Stimulated activated CD8-positive, alpha-beta memory T cell treated with anti-CD3 and anti-CD28 coated beads, Interleukin-7, amount 100 ng/mL, for 4 hours (primary cell): ENCODE results near the gene ADCY7.
A peak's percentile ranks its signal among the peaks of the same experiment; 100 is the strongest.

Source experiments
- DNase-seq, 2 donors: peaks; one replicate each; pipeline ENCODE4 v3.0.0-alpha.2; 2020; ENCODE audit warnings: low read depth in 2 of 2

ADCY7 gene

GRCh38 chr16:50282010-50282538, 15.7 kb downstream of the ADCY7 start:
- DNase-seq: peak; percentile 32 to 57

- DNase-seq: no peak
Measured at GRCh38 chr16:50282955-50283631, 16.7 kb downstream of the ADCY7 start.

GRCh38 chr16:50284131-50284911, 18.0 kb downstream of the ADCY7 start:
- DNase-seq: no peak

DNA sequence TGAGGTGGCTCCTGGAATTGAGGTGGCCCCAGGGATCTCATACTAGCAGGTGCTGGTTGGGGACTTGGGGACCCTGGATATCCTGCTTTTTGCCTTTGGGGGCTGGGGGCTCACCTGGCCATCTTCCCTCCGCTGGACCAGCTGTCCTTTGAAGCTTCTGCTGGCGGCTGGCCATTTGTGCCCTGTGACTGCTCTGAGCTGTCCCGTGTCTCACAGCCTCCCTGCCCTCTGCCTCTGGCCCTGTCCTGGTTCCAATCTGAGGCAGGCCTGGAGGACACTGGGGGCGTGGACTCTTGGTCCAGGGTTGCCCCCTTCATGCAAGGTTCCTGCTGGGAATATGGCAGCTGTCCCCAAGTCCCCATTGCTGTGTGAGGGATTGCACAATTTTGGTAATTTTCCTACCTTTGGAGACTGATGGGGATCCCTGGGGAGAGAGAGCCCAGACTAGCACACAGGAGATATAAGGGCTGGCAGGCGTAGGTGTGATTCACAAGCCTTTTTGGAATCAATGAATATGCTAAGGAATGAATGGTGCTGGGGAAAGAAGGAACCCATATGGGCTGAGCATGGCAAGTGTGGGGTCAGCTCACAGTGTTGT, 19.2 kb downstream of the ADCY7 start:
- DNase-seq: no peak

DNA sequence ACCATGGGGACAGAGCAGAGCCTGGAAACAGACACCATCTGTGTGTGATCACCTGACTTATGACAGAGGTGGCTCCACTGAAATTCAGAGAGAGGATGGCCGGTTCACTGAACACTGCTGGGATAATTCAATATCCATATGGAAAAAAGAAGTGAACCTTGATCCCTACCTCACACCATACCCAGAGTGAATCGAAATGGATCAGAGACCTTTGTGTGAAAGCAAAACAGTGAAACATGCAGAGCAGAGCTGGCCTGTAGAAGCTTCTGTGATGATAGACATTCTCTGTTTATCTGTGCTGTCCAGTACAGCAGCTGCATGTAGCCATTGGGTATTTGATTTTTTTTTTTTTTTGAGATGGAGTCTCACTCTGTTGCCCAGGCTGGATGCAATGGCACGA, 20.3 kb downstream of the ADCY7 start:
- DNase-seq: no peak

GRCh38 chr16:50288026-50288425, 21.7 kb downstream of the ADCY7 start:
- DNase-seq: no peak

- DNase-seq: no peak
Measured at GRCh38 chr16:50288920-50289319, 22.6 kb downstream of the ADCY7 start.

- no peak for DNase-seq
Measured at GRCh38 chr16:50289950-50290764, 23.8 kb downstream of the ADCY7 start.

- DNase-seq: no peak
Measured at GRCh38 chr16:50290856-50291255, 24.5 kb downstream of the ADCY7 start.

- no peak for DNase-seq
Measured at GRCh38 chr16:50291719-50292565, 25.6 kb downstream of the ADCY7 start.

- DNase-seq: no peak
Measured at GRCh38 chr16:50292566-50292948, 26.2 kb downstream of the ADCY7 start.

GRCh38 chr16:50293041-50293783, 26.9 kb downstream of the ADCY7 start:
- no peak for DNase-seq

DNA sequence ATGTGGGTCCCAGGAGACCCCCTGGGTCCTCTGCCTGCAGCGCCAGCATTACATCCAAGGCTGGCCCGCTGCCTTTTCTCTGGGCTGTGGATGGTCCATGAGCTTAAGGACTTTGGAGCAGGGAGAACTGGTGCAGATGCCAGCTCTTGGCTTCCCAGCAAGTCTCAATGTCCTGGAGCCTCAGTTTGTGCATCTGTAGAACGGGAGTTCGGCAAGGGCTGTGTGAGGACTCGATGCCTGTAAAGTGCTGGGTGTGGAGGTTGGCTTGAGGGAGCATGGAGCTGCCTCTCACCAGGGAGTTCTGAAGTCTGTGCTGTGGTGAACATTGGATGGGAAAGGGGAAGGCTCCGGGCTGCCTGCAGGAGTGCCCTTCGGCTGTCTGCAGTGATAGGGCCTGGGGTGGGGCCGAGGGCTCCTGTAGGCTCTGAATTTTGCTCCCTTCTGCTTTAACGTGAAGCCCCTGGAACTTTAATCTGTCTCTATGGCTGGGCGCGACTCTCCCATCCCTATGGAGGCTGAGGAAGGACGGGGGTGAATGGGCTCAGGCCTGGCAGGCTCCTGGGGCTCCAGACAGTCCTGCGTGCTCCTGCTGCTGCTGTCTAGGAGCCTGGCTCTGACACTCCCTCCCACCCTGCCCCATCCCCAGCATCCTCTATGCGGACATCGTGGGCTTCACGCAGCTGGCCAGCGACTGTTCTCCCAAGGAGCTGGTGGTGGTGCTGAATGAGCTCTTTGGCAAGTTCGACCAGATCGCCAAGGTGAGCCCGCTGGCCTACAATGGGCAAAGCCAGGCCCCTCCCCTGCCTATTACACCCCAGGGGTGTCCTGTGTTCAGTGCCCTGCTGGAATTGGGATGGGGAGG, 27.9 kb downstream of the ADCY7 start:
- no peak for DNase-seq

DNA sequence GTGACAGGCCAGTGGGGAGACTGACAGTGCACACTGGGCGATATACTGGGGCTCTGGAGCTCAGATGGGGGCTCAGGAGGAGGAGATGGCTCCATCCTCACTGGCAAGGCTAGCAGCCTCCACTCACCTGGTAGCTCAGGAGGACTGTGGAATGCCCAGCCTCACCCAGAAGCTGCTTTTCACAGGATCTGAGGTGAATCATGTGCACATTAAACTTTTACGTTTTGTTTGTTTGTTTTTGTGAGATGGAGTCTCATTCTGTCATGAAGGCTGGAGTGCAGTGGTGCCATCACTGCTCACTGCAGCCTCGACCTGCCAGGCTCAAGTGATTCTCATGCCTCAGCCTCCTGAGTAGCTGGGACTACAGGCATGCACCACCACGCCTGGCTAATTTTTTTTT, 28.6 kb downstream of the ADCY7 start:
- no peak for DNase-seq

- no peak for DNase-seq
Measured at GRCh38 chr16:50295541-50296132, 29.3 kb downstream of the ADCY7 start.

DNA sequence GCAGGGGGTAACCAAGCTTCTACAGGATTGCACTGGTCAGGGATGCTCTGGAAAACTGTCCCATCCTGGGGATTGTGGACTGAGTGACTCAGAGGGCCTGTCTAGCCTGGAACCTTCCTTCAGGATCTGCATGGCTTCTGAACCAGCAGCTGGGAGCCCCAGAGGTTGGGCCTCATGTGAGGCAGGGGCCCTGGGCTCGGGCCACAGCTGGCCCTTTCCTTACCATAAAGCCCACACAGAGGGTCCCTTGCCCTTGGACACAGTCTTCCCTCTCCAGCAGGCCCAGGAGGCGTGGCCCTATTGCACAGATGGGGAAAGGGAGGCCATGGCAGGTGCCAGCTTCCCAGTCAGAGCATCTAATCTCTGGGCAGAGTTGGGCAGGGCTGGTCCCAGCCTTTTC, 30.5 kb downstream of the ADCY7 start:
- DNase-seq: no peak

DNA sequence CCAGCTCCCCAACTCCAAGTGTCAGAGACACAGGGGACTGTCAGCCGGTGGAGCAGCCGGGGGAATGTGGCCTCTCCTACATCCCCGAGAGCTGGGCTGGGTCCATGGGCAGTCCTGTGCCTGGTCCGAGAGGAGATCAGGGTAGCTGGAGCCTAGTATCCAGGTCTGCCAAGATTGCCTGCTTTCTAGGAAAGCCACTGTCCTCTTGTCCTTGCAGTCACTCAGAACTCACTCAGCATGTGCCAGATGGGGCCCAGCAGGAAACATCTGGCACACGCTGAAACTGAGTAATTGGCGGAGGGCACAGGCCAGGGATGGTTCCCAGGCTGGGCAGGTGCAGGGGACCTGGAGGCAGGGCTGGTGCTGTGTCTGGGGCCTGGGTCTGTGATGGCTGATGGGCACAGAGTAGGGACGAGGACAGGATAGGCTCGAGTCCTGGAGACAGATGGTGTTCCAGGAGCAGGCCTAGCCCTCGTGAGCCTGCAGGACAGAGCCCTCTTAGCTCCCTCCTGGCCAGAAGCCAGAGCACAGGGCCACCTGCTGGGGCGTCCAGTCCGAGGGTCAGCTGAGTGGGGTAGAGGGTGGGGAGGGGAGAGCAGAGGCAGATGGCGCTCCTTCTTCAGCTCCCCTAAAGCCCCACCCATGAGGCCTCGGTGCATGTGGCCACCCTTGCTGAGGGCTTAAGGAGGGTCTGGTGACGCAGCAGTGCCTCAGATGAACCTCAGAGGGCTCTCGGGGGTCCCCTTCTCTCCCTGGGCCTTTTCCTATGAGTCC, 31.1 kb downstream of the ADCY7 start:
- DNase-seq: no peak

DNA sequence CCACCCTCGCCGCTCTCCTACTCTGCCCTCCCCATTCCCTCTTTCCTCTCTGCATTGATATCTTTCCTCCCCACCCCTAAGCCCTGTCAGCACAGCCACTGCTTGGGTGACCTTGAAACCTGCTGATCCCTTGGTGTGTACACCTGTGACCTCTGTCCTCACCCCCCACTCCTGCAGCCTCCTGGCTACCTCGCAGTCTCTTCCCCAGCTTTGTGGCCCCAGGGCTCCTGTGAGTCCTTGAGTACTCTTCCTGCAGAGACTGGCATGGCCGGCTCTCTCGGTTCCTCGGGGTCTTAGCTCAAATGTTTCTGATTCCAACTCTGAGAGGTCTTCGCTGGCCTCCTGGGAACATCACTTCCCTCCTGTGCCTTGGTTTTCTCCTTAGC, 31.7 kb downstream of the ADCY7 start:
- DNase-seq: no peak
